WTC11 (cell line): ENCODE measurements around the gene CACYBP. TPM values are rescaled to one million over a fixed set of nuclear protein-coding genes. Genes with fewer than 3 reads are reported as not detected.

ENCODE experiments used
- ATF2 ChIP-seq: sonication (generic); formaldehyde crosslinking; IDR thresholded peaks from 2 replicates; pipeline ENCODE4 v1.8.1; 2022; ENCODE audit warnings: low read depth, missing genetic modification reagents, borderline replicate concordance
- ATF3 ChIP-seq: sonication (generic); formaldehyde crosslinking; conservative IDR thresholded peaks from 2 replicates; pipeline ENCODE4 v1.8.1; 2022; ENCODE audit warnings: mild to moderate bottlenecking, missing genetic modification reagents
- CREM ChIP-seq: sonication (generic); formaldehyde crosslinking; IDR thresholded peaks from 2 replicates; pipeline ENCODE4 v1.8.1; 2022; ENCODE audit warnings: mild to moderate bottlenecking, missing genetic modification reagents, moderate library complexity
- E2F4 ChIP-seq: sonication (generic); formaldehyde crosslinking; IDR thresholded peaks from 2 replicates; pipeline ENCODE4 v1.8.1; 2022; ENCODE audit warnings: low read depth, mild to moderate bottlenecking, moderate library complexity, missing genetic modification reagents, borderline replicate concordance
- FOXJ3 ChIP-seq: sonication (generic); formaldehyde crosslinking; IDR thresholded peaks from 2 replicates; pipeline ENCODE4 v1.9.0; 2021; ENCODE audit warnings: missing genetic modification reagents, mild to moderate bottlenecking, borderline replicate concordance
- GRHL2 ChIP-seq: fragments of 250-450 bp; sonication (Bioruptor Pico); IDR thresholded peaks from 2 replicates; pipeline ENCODE4 v1.8.0; 2022; ENCODE audit warnings: mild to moderate bottlenecking, moderate library complexity; ENCODE audit not compliant: insufficient replicate concordance, severe bottlenecking
- JAZF1 ChIP-seq: fragments of 250-450 bp; sonication (Bioruptor Pico); IDR thresholded peaks from 2 replicates; pipeline ENCODE4 v1.9.0; 2021; ENCODE audit warnings: moderate library complexity, mild to moderate bottlenecking, inconsistent platforms
- NR3C1 ChIP-seq: sonication (generic); formaldehyde crosslinking; conservative IDR thresholded peaks from 2 replicates; pipeline ENCODE4 v1.8.1; 2023; ENCODE audit warnings: low read depth, mild to moderate bottlenecking, missing genetic modification reagents
- OVOL2 ChIP-seq: fragments of 250-450 bp; sonication (Bioruptor Pico); IDR thresholded peaks from 2 replicates; pipeline ENCODE4 v1.9.0; 2021; ENCODE audit warnings: mild to moderate bottlenecking, borderline replicate concordance
- PRDM15 ChIP-seq: sonication (generic); formaldehyde crosslinking; IDR thresholded peaks from 2 replicates; pipeline ENCODE4 v1.8.0; 2022; ENCODE audit warnings: missing genetic modification reagents
- RORB ChIP-seq: fragments of 250-450 bp; sonication (Bioruptor Pico); IDR thresholded peaks from 2 replicates; pipeline ENCODE4 v1.9.0; 2021; ENCODE audit warnings: mild to moderate bottlenecking
- SMAD4 ChIP-seq: sonication (generic); formaldehyde crosslinking; IDR thresholded peaks from 2 replicates; pipeline ENCODE4 v1.8.0; 2022; ENCODE audit warnings: mild to moderate bottlenecking, missing genetic modification reagents
- SOX15 ChIP-seq: fragments of 250-450 bp; sonication (Bioruptor Pico); IDR thresholded peaks from 2 replicates; pipeline ENCODE4 v1.9.0; 2021; ENCODE audit warnings: mild to moderate bottlenecking
- USF2 ChIP-seq: sonication (generic); formaldehyde crosslinking; IDR thresholded peaks from 2 replicates; pipeline ENCODE4 v1.8.1; 2023; ENCODE audit warnings: mild to moderate bottlenecking, missing genetic modification reagents, moderate library complexity
- ZNF138 ChIP-seq: sonication (generic); formaldehyde crosslinking; conservative IDR thresholded peaks from 2 replicates; pipeline ENCODE4 v1.8.1; 2022; ENCODE audit warnings: mild to moderate bottlenecking, moderate library complexity, missing genetic modification reagents
- ZNF219 ChIP-seq: sonication (generic); formaldehyde crosslinking; IDR thresholded peaks from 2 replicates; pipeline ENCODE4 v1.8.0; 2023; ENCODE audit warnings: missing genetic modification reagents, mild to moderate bottlenecking, borderline replicate concordance
- ZNF232 ChIP-seq: sonication (generic); formaldehyde crosslinking; IDR thresholded peaks from 2 replicates; pipeline ENCODE4 v1.8.0; 2022; ENCODE audit warnings: mild to moderate bottlenecking, missing genetic modification reagents
- ZNF281 ChIP-seq: sonication (generic); formaldehyde crosslinking; IDR thresholded peaks from 2 replicates; pipeline ENCODE4 v1.8.0; 2023; ENCODE audit warnings: mild to moderate bottlenecking, missing genetic modification reagents
- ZNF416 ChIP-seq: fragments of 250-450 bp; sonication (Bioruptor Pico); IDR thresholded peaks from 2 replicates; pipeline ENCODE4 v1.9.0; 2021; ENCODE audit warnings: mild to moderate bottlenecking, inconsistent platforms
- ZNF671 ChIP-seq: fragments of 250-450 bp; sonication (Bioruptor Pico); IDR thresholded peaks from 2 replicates; pipeline ENCODE4 v1.8.0; 2021; ENCODE audit warnings: mild to moderate bottlenecking
- ZSCAN18 ChIP-seq: fragments of 250-450 bp; sonication (Bioruptor Pico); IDR thresholded peaks from 2 replicates; pipeline ENCODE4 v2.1.2; 2022; ENCODE audit warnings: mild to moderate bottlenecking, moderate library complexity
- total RNA-seq: library from RNA; stranded (reverse); gene quantifications from 3 replicates; pipeline ENCODE4 v1.2.3, GENCODE V29; 2021
- TF ChIP-seq, protein P1 (sequence below): sonication (generic); formaldehyde crosslinking; IDR thresholded peaks from 2 replicates; pipeline ENCODE4 v1.8.1; 2023; ENCODE audit warnings: mild to moderate bottlenecking, missing genetic modification reagents, borderline replicate concordance

The CACYBP gene
- total RNA-seq, 1 experiment from 2014 or later = 211 TPM

DNA sequence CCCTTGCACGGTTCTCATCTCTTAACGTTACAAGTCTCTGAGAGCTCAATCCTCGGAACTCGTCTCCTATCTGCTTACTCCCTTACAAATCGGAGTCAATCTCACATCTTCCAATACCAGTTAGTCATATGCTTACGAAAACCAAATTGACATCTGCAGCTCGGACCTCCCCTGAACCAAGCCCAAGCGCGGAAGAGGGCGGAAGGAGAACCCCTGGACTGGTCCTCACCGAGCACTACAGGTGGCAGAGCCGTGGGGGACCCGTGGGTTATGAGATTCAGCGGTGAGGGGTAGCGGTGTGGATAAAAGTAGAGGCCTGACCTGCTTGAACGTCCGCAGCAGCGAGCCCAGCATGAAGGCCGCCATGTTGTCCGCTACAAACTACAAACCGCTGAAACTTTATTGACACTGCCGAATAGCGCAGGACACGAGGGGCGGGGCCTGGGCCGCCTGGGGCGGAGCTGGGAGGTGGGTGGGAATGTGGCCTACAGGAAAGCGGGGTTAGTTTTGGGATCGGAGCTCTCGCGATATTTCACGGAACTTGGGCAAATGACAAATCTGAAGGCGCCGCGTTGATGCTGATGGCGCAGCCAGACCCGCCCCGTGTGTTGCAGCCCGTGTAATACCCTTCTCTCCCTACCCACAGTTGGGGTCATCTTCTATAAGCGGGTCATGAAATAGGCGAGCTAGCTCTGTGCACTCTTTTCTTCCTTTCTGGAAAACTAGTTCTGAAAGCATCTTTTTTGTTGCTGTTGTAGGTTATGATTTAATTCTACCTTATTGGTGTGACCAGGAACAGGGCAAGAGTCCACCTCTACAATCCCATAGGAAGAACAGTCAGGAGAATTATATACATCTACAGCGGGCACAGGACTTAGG is 23.5 kb downstream of the CACYBP start, which contains the start of gene MRPS14 (continued):
- TF ChIP-seq, protein P1, sequence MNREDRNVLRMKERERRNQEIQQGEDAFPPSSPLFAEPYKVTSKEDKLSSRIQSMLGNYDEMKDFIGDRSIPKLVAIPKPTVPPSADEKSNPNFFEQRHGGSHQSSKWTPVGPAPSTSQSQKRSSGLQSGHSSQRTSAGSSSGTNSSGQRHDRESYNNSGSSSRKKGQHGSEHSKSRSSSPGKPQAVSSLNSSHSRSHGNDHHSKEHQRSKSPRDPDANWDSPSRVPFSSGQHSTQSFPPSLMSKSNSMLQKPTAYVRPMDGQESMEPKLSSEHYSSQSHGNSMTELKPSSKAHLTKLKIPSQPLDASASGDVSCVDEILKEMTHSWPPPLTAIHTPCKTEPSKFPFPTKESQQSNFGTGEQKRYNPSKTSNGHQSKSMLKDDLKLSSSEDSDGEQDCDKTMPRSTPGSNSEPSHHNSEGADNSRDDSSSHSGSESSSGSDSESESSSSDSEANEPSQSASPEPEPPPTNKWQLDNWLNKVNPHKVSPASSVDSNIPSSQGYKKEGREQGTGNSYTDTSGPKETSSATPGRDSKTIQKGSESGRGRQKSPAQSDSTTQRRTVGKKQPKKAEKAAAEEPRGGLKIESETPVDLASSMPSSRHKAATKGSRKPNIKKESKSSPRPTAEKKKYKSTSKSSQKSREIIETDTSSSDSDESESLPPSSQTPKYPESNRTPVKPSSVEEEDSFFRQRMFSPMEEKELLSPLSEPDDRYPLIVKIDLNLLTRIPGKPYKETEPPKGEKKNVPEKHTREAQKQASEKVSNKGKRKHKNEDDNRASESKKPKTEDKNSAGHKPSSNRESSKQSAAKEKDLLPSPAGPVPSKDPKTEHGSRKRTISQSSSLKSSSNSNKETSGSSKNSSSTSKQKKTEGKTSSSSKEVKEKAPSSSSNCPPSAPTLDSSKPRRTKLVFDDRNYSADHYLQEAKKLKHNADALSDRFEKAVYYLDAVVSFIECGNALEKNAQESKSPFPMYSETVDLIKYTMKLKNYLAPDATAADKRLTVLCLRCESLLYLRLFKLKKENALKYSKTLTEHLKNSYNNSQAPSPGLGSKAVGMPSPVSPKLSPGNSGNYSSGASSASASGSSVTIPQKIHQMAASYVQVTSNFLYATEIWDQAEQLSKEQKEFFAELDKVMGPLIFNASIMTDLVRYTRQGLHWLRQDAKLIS = no peak
- TF ChIP-seq OVOL2 (CRISPR knock-in tag) = no peak
- TF ChIP-seq ZNF671 (CRISPR knock-in tag) = no peak
- TF ChIP-seq PRDM15 (CRISPR knock-in tag) = no peak
- TF ChIP-seq CREM (CRISPR knock-in tag) = peak; percentile 55; the same call in 1 of the 2 replicates
- TF ChIP-seq ZNF281 (CRISPR knock-in tag) = no peak
- no peak for TF ChIP-seq E2F4 (CRISPR knock-in tag)
- TF ChIP-seq ZNF138 = no peak
- no peak for TF ChIP-seq ATF3 (CRISPR knock-in tag)
- TF ChIP-seq ZNF219 (CRISPR knock-in tag) = no peak
- TF ChIP-seq ZNF416 (CRISPR knock-in tag) = no peak
- no peak for TF ChIP-seq NR3C1 (CRISPR knock-in tag)
- no peak for TF ChIP-seq FOXJ3 (CRISPR knock-in tag)
- TF ChIP-seq JAZF1 (CRISPR knock-in tag) = no peak
- TF ChIP-seq ATF2 = no peak
- no peak for TF ChIP-seq SMAD4
- TF ChIP-seq RORB (CRISPR knock-in tag) = no peak
- no peak for TF ChIP-seq GRHL2 (CRISPR knock-in tag)
- TF ChIP-seq SOX15 (CRISPR knock-in tag) = no peak
- no peak for TF ChIP-seq USF2
- no peak for TF ChIP-seq ZSCAN18 (CRISPR knock-in tag)
- TF ChIP-seq ZNF232 (CRISPR knock-in tag) = 0 out of 2 replicates have a peak, but pooled peaks have one; percentile 57
